ENCODE data around the gene DOCK10. TPM values are rescaled to one million over a fixed set of nuclear protein-coding genes. Genes with fewer than 3 reads are reported as not detected.

The DOCK10 gene
- total RNA-seq, 1 donor from 2014 or later, result 138 TPM

- H3K36me3 Mint-ChIP-seq (ENCODE audit: low read depth), result peaks cover 90% of the 10 kb centered on the region
- H3K4me1 Mint-ChIP-seq, result peaks cover 4% of the 10 kb centered on the region
- H3K4me3 Mint-ChIP-seq, result no peak overlapping the region
- intact Hi-C loops (cut with micrococcal nuclease), result no loop called here
- no peak for DNase-seq
- H3K27me3 Mint-ChIP-seq, result no peaks in the 10 kb centered on the region
- peak overlapping the region; percentile 10 for H3K27ac Mint-ChIP-seq
- H3K9me3 Mint-ChIP-seq, result peaks cover 24% of the 10 kb centered on the region
Measured at GRCh38 chr2:224870341-224870740, 171.9 kb downstream of the DOCK10 start.

DNA sequence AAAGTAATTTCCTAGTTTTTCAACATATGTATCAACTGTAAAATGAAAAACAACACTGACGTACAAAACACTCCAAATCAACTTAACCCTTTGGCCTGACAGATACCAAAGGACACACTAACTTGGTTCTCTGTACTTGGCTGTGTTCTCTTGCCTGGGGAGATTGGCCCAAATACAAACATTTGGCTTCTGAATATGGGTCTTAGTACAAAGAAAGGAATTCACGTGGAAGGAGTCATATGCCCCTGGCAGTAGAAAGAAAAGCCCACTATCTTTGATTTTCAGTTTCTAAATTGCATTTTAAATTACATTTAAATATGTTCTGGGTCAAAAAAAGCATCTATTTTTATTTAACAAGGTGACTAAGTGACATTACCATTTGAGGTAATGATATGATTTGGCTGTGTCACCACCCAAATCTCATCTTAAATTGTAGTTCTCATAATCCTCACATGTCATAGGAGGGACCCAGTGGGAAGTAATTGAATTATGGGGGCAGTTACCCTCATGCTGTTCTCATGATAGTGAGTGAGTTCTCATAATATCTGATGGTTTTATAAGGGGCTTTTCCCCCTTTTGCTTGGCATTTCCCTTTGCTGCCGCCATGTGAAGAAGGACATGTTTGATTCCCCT lies 172.6 kb downstream of the DOCK10 start:
- H3K9me3 Mint-ChIP-seq, result peaks cover 24% of the 10 kb centered on the region
- no peaks in the 10 kb centered on the region for H3K27me3 Mint-ChIP-seq
- no peak overlapping the region for H3K4me3 Mint-ChIP-seq
- H3K4me1 Mint-ChIP-seq, result peaks cover 4% of the 10 kb centered on the region
- no peak overlapping the region for H3K27ac Mint-ChIP-seq
- no peak for DNase-seq
- intact Hi-C loops (cut with micrococcal nuclease), result no loop called here
- peaks cover 90% of the 10 kb centered on the region for H3K36me3 Mint-ChIP-seq (ENCODE audit: low read depth)

DNA sequence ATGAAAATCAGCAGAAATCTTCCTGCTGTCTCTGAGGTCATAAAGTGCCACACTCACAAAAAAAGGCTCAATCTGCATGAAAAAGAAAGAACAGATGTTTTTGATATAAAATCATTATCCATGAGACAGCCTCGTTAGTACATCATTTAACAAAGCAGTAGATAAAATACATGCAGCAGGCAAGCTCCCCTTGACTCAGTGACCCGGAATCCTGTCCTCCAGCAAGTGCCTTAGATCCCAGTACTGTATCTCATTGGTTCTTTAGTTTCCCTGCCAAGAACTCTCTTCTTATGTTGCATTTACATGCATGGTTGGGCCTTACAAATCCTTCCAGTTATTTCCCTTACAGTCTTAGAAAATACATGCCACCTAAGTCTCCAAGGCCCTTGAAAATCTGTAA lies 177.3 kb downstream of the DOCK10 start:
- intact Hi-C loops (cut with micrococcal nuclease), result no loop called here
- Mint-ChIP-seq H3K4me1 (peaks cover 3% of the 10 kb centered on the region), H3K36me3 (ENCODE audit: low read depth) (peaks cover 79% of the 10 kb centered on the region), H3K9me3 (peaks cover 5% of the 10 kb centered on the region), H3K27me3 (no peaks in the 10 kb centered on the region), H3K27ac (no peak overlapping the region), H3K4me3 (no peak overlapping the region)
- DNase-seq, result no peak

GRCh38 chr2:224861266-224861665 lies 181.0 kb downstream of the DOCK10 start:
- no peaks in the 10 kb centered on the region for H3K4me1 Mint-ChIP-seq

GRCh38 chr2:224860786-224861185 lies 181.5 kb downstream of the DOCK10 start:
- H3K4me1 Mint-ChIP-seq, result no peaks in the 10 kb centered on the region
- H3K9me3 Mint-ChIP-seq, result no peaks in the 10 kb centered on the region
- intact Hi-C loops (cut with micrococcal nuclease), result no loop called here
- peaks cover 75% of the 10 kb centered on the region for H3K36me3 Mint-ChIP-seq (ENCODE audit: low read depth)
- H3K27me3 Mint-ChIP-seq, result no peaks in the 10 kb centered on the region
- no peak overlapping the region for H3K4me3 Mint-ChIP-seq
- no peak for DNase-seq
- no peak overlapping the region for H3K27ac Mint-ChIP-seq

More at GRCh38 chr2:224861266-224861665, 181.0 kb downstream of the DOCK10 start:
- Mint-ChIP-seq H3K27me3 (no peaks in the 10 kb centered on the region), H3K4me3 (no peak overlapping the region), H3K27ac (no peak overlapping the region), H3K36me3 (ENCODE audit: low read depth) (peaks cover 75% of the 10 kb centered on the region), H3K9me3 (no peaks in the 10 kb centered on the region)
- intact Hi-C loops (cut with micrococcal nuclease), result no loop called here
- no peak for DNase-seq

GRCh38 chr2:224851811-224852210 lies 190.5 kb downstream of the DOCK10 start:
- H3K27me3 Mint-ChIP-seq, result no peaks in the 10 kb centered on the region
- intact Hi-C loops (cut with micrococcal nuclease), result no loop called here
- peaks cover 79% of the 10 kb centered on the region for H3K36me3 Mint-ChIP-seq (ENCODE audit: low read depth)
- no peaks in the 10 kb centered on the region for H3K9me3 Mint-ChIP-seq
- H3K27ac Mint-ChIP-seq, result no peak overlapping the region
- no peak overlapping the region for H3K4me3 Mint-ChIP-seq
- peaks cover 7% of the 10 kb centered on the region for H3K4me1 Mint-ChIP-seq
- DNase-seq, result no peak

DNA sequence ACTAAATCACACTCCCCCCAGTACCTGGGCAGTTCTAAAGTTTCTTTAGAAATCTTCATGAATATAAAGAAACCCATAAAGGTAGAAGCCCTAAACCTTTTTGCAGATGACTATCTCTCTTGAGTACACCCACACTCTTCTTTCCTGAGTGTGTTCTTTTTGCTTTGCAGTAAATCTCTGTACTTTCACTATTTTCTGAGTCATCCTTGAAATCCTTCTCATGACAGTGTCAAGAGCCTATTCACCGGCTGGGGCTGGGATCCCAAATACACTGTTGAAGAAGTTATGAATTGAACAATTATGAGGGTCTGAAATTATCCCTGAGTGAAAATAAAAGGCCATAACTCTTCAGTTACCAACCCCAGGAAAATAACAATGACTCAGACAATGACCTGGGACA lies 192.2 kb downstream of the DOCK10 start:
- DNase-seq, result no peak
- no peaks in the 10 kb centered on the region for H3K9me3 Mint-ChIP-seq

DNA sequence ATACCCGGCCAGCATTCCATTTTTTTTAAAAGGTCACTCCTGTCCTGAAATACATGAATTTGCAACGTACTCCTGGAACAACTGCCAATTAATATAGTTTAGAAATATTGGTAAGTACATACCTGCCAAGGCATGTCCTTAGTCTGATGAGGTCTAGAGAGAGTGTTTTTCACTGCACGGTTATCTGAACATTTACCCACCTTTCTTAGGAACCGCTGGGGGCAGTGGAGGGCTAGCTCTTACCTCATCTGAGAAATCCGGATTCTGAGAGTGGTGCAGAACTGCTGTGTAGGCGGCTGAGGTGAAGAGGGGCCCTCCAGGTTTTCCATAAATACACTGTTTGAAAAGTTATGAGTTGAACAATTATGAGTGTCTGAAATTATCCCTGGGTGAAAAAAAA lies 193.0 kb downstream of the DOCK10 start:
- H3K4me1 Mint-ChIP-seq, result peaks cover 9% of the 10 kb centered on the region
- H3K27ac Mint-ChIP-seq, result no peak overlapping the region
- intact Hi-C loops (cut with micrococcal nuclease), result no loop called here
- no peaks in the 10 kb centered on the region for H3K9me3 Mint-ChIP-seq
- no peak overlapping the region for H3K4me3 Mint-ChIP-seq
- H3K36me3 Mint-ChIP-seq (ENCODE audit: low read depth), result peaks cover 81% of the 10 kb centered on the region
- DNase-seq, result no peak
- no peaks in the 10 kb centered on the region for H3K27me3 Mint-ChIP-seq

More for the DNA sequence above, 192.2 kb downstream of the DOCK10 start:
- Mint-ChIP-seq H3K27me3 (no peaks in the 10 kb centered on the region), H3K4me1 (peaks cover 7% of the 10 kb centered on the region), H3K4me3 (no peak overlapping the region), H3K27ac (no peak overlapping the region), H3K36me3 (ENCODE audit: low read depth) (peaks cover 79% of the 10 kb centered on the region)
- intact Hi-C loops (cut with micrococcal nuclease), result no loop called here

DNA sequence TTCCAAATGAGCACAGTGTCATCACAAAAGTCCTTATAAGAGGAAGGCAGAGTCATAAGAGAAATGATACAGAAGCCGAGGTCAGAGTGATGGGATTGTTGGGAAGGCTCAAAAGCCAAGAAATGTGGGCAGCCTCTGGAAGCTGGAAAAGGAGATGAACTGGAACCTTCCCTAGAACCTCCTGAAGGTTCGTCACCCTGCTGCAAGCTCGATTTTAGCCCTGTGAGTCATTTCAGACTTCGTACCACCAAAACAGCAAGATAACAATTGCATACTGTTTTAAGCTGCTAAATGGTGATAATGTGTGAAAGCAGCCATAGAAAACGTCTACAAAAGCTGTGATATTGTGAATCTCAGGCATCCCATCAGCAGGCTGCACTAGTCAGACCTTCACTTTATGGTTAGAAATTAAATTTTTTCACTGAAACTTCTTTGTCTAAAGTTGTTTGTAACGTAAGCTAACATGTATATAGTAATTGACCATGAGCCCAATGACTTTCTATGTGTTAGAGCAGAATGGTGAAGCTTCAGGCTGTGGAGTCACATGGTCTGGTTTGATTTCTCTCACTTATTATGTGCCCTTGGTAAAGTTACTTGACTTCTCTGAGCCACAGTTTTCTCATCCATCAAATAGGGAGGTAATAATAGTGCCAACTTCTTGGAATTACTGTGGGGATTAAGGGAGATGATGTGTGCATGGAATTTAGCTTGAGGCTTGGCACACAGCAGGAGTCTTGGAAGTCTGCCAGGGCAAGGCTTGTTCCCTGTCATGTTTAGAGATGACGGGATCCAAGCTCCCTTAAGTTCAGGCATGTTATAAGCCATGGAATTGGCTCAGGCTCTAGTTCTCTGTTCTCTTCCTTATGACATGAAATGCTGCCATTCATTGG lies 194.1 kb downstream of the DOCK10 start:
- H3K4me3 Mint-ChIP-seq, result no peak overlapping the region
- no peak for DNase-seq
- intact Hi-C loops (cut with micrococcal nuclease), result no loop called here

GRCh38 chr2:224847381-224847780 lies 194.9 kb downstream of the DOCK10 start:
- no peak overlapping the region for H3K4me3 Mint-ChIP-seq
- H3K9me3 Mint-ChIP-seq, result no peaks in the 10 kb centered on the region
- no peaks in the 10 kb centered on the region for H3K27me3 Mint-ChIP-seq
- H3K4me1 Mint-ChIP-seq, result peaks cover 12% of the 10 kb centered on the region
- H3K27ac Mint-ChIP-seq, result no peak overlapping the region
- no peak for DNase-seq
- intact Hi-C loops (cut with micrococcal nuclease), result no loop called here
- H3K36me3 Mint-ChIP-seq (ENCODE audit: low read depth), result peaks cover 85% of the 10 kb centered on the region

More for the DNA sequence above, 194.1 kb downstream of the DOCK10 start:
- Mint-ChIP-seq H3K27ac (no peak overlapping the region), H3K4me1 (peaks cover 10% of the 10 kb centered on the region), H3K9me3 (no peaks in the 10 kb centered on the region), H3K36me3 (ENCODE audit: low read depth) (peaks cover 82% of the 10 kb centered on the region), H3K27me3 (no peaks in the 10 kb centered on the region)

- Mint-ChIP-seq H3K4me3 (no peak overlapping the region), H3K36me3 (ENCODE audit: low read depth) (peaks cover 85% of the 10 kb centered on the region), H3K27me3 (no peaks in the 10 kb centered on the region), H3K27ac (no peak overlapping the region), H3K4me1 (peaks cover 12% of the 10 kb centered on the region), H3K9me3 (no peaks in the 10 kb centered on the region)
- DNase-seq, result no peak
- intact Hi-C loops (cut with micrococcal nuclease), result no loop called here
Measured at GRCh38 chr2:224846686-224847085, 195.6 kb downstream of the DOCK10 start.

DNA sequence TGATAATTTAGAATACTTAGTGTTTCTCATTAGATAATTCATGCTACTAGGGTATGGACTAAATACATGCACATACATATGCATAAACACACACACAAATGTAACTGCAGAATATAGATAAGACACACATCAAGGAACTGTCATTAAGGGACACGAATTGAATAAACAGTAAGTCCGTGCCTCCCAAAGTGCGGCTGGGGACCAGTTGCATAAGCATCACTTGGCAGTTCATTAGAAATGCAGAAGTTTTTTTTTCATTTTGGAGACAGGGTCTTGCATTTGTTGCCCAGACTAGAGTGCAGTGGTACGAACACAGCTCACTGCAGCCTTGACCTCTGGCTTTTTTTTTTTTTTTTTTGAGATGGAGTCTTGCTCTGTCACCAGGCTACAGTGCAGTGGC lies 196.1 kb downstream of the DOCK10 start:
- H3K4me3 Mint-ChIP-seq, result no peak overlapping the region
- no peaks in the 10 kb centered on the region for H3K27me3 Mint-ChIP-seq
- intact Hi-C loops (cut with micrococcal nuclease), result no loop called here
- no peak overlapping the region for H3K27ac Mint-ChIP-seq
- peaks cover 86% of the 10 kb centered on the region for H3K36me3 Mint-ChIP-seq (ENCODE audit: low read depth)
- no peaks in the 10 kb centered on the region for H3K9me3 Mint-ChIP-seq
- no peak for DNase-seq
- H3K4me1 Mint-ChIP-seq, result peaks cover 12% of the 10 kb centered on the region

DNA sequence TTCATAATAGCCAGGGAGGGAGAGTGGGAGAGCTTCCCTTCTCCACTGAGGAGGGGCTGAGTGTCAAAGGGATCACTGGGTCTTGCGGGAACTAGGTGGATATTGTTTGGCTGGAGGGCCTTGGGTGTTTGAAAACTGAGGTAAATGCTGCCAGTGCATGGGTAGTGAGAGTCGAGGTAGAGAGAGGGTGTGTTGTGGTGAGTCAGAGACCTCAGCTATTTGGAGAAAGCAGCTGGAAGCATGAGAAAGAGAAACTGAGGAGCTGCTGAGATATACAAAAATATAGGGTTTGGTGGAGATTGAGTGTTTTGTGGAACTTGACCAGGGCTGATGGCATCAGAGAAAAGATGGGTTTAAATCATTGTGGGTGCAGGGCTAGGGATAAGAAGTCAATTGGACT lies 199.1 kb downstream of the DOCK10 start:
- peak overlapping the region; percentile 77 for H3K27ac Mint-ChIP-seq
- H3K9me3 Mint-ChIP-seq, result peaks cover 12% of the 10 kb centered on the region
- no peaks in the 10 kb centered on the region for H3K27me3 Mint-ChIP-seq
- peaks cover 7% of the 10 kb centered on the region for H3K4me1 Mint-ChIP-seq
- no peak overlapping the region for H3K4me3 Mint-ChIP-seq
- no peak for DNase-seq
- peaks cover 85% of the 10 kb centered on the region for H3K36me3 Mint-ChIP-seq (ENCODE audit: low read depth)
- intact Hi-C loops (cut with micrococcal nuclease), result no loop called here

GRCh38 chr2:224841910-224842309 lies 200.4 kb downstream of the DOCK10 start:
- Mint-ChIP-seq H3K27ac (no peak overlapping the region), H3K4me3 (no peak overlapping the region), H3K27me3 (no peaks in the 10 kb centered on the region), H3K4me1 (peaks cover 7% of the 10 kb centered on the region), H3K9me3 (peaks cover 12% of the 10 kb centered on the region), H3K36me3 (ENCODE audit: low read depth) (peaks cover 85% of the 10 kb centered on the region)
- DNase-seq, result no peak
- intact Hi-C loops (cut with micrococcal nuclease), result no loop called here
